ENCODE measurements around the gene USP11. TPM values are rescaled to one million over a fixed set of nuclear protein-coding genes. Genes with fewer than 3 reads are reported as not detected.

USP11 gene
- total RNA-seq, 6 experiments from 2014 or later, result 55.2 to 68.7 (median 62.8) TPM

DNA sequence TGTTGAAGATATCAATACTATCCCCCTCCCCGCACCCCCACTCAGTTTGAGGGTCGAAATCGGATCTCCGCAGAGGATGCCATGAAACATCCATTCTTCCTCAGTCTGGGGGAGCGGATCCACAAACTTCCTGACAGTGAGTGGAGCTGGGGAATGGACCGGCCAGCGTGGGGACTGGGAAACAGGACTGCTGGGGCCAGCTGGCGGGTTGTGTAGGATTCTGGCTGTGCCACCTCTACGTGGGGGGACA is 5.5 kb upstream of the USP11 start:
- Mint-ChIP-seq H3K4me1 (ENCODE audit: low read depth) (no peaks in the 10 kb centered on the region), H3K27me3 (ENCODE audit: insufficient read depth) (peaks cover 3% of the 10 kb centered on the region; the same call in 1 of the 2 replicates), H3K9me3 (no peaks in the 10 kb centered on the region), H3K4me3 (no peak overlapping the region), H3K27ac (no peak overlapping the region), H3K36me3 (ENCODE audit: low read depth) (peaks cover 5% of the 10 kb centered on the region)
- DNase-seq, result no peak
- no peak for TF ChIP-seq CTCF (IDR thresholded peaks at IDR 0.05)

GRCh38 chrX:47228550-47229270 is 4.1 kb upstream of the USP11 start:
- Mint-ChIP-seq H3K27me3 (ENCODE audit: insufficient read depth) (peaks cover 6% of the 10 kb centered on the region; the same call in 1 of the 2 replicates), H3K27ac (no peak overlapping the region), H3K9me3 (no peaks in the 10 kb centered on the region), H3K4me1 (ENCODE audit: low read depth) (no peaks in the 10 kb centered on the region), H3K36me3 (ENCODE audit: low read depth) (peaks cover 5% of the 10 kb centered on the region), H3K4me3 (no peak overlapping the region)
- no peak for TF ChIP-seq CTCF (IDR thresholded peaks at IDR 0.05)
- DNase-seq, result no peak

DNA sequence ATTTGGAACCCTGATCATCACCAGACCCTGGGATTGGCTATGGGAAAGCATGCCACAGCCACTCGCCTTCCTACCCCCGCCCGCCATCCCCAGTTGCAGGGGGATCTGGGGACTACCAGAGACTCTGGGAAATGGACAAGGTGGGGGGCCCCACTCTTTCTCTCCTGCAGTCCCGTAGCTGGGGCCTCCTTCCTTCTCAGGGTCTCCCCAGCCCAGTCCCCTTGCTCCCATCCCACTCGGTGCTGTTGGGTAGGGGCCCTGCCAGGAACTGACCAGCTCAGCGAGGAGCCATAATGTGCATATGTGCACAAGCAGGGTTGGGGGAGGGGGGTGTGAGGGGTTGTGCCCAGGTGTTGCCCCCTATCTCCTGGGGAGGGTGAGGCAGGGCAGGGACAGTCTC is 3.4 kb upstream of the USP11 start:
- Mint-ChIP-seq H3K4me1 (ENCODE audit: low read depth) (no peaks in the 10 kb centered on the region), H3K27ac (no peak overlapping the region), H3K36me3 (ENCODE audit: low read depth) (peaks cover 5% of the 10 kb centered on the region), H3K4me3 (no peak overlapping the region), H3K9me3 (no peaks in the 10 kb centered on the region), H3K27me3 (ENCODE audit: insufficient read depth) (peaks cover 6% of the 10 kb centered on the region; the same call in 1 of the 2 replicates)
- TF ChIP-seq CTCF (IDR thresholded peaks at IDR 0.05), result no peak
- DNase-seq, result no peak

DNA sequence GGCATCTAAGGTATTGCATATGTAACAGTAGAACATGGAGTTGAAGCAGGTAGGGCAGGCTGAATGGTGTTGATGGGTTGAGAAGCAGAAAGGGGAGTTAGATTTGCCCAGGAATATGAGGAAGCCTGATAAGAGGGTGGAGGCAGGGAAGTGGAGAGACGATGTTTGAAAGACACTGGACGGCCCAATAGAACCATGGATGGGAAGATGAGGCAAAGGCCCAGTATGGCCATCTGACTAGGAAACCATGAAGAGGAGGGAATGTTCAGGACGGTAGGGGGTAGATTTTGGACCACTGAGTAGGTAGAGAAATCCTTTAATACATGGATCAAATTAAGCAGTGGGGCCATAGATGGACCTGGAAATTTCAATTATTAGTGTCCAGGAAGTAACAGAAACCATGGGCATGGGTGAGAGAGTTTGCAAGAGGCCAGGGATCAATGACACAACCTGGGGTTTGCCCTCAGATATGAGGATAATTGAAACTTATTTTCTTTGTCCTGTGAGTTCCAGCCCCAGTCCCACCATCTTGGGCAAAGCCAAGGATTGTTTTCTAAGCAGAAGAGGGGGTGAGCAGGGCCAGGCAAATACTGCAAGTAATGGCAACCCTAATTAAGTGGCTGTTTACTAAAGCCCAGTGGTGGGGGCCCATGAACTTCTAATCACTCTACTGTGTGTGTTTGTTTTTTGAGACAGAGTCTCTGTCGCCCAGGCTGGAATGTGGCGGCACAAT is 2.5 kb upstream of the USP11 start:
- TF ChIP-seq CTCF (IDR thresholded peaks at IDR 0.05), result no peak
- peak overlapping the region; percentile 61; the same call in 1 of the 2 replicates for H3K27ac Mint-ChIP-seq
- H3K4me3 Mint-ChIP-seq, result peak overlapping the region; percentile 20; the same call in 1 of the 2 replicates

DNA sequence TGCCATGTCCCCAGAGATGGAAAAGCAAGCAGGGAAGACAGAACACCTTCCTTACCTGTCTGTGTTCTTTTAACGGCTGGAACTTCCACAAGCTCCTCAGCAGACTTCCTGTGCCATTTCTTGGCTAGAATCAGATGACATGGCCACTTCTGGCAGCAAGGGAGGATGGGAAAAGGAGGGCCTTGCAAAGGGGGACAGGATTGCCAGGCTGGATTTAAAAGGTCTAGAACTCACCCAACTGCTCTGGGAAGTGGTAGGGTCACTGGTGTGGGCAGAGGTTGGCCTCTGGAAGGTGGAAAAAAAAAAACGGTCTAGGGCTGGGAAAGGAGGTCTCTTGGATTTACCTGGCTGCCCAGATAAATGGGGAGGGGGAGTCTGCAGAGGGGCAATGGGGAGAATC is 1.6 kb upstream of the USP11 start:
- TF ChIP-seq CTCF (IDR thresholded peaks at IDR 0.05), result no peak
- Mint-ChIP-seq H3K4me3 (no peak overlapping the region), H3K4me1 (ENCODE audit: low read depth) (peaks cover 12% of the 10 kb centered on the region), H3K36me3 (ENCODE audit: low read depth) (peaks cover 13% of the 10 kb centered on the region), H3K9me3 (no peaks in the 10 kb centered on the region; the same call in 1 of the 2 replicates), H3K27me3 (ENCODE audit: insufficient read depth) (peaks cover 6% of the 10 kb centered on the region; the same call in 1 of the 2 replicates), H3K27ac (peak overlapping the region; percentile 54; the same call in 1 of the 2 replicates)
- no peak for DNase-seq

More for the DNA sequence above, 2.5 kb upstream of the USP11 start:
- Mint-ChIP-seq H3K36me3 (ENCODE audit: low read depth) (peaks cover 7% of the 10 kb centered on the region), H3K9me3 (no peaks in the 10 kb centered on the region; the same call in 1 of the 2 replicates), H3K27me3 (ENCODE audit: insufficient read depth) (peaks cover 6% of the 10 kb centered on the region; the same call in 1 of the 2 replicates), H3K4me1 (ENCODE audit: low read depth) (peaks cover 4% of the 10 kb centered on the region)
- no peak for DNase-seq

Measured in HFFc6 (cell line).